OCI-M2 (cell line): ENCODE data around the gene CDIPT.
A peak's percentile ranks its signal among the peaks of the same experiment; 100 is the strongest.

ENCODE experiments used
- DNase-seq: peaks from one replicate; lab custom pipeline; 2025; ENCODE audit not compliant: unreplicated experiment; lab: John Stamatoyannopoulos, UW

CDIPT gene

GRCh38 chr16:29831490-29831889, 31.5 kb downstream of the CDIPT start:
- DNase-seq, result no peak

GRCh38 chr16:29830774-29831173, 32.3 kb downstream of the CDIPT start:
- no peak for DNase-seq

DNA sequence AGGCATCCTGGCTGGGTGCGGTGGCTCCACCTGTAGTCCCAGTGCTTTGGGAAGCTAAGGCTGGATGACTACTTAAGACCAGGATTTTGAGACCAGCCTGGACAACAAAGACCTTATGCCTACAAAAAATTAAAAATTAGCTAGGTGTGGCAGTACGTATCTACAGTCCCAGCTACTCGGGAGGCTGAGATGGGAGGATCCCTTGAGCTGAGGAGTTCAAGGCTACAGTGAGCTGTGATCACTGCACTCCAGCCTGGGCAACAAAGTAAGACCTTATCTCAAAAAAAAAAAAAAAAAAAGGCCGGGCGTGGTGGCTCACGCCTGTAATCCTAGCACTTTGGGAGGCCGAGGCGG, 36.7 kb downstream of the CDIPT start:
- DNase-seq, result no peak

- no peak for DNase-seq
Measured at GRCh38 chr16:29825145-29826044, 37.6 kb downstream of the CDIPT start.

DNA sequence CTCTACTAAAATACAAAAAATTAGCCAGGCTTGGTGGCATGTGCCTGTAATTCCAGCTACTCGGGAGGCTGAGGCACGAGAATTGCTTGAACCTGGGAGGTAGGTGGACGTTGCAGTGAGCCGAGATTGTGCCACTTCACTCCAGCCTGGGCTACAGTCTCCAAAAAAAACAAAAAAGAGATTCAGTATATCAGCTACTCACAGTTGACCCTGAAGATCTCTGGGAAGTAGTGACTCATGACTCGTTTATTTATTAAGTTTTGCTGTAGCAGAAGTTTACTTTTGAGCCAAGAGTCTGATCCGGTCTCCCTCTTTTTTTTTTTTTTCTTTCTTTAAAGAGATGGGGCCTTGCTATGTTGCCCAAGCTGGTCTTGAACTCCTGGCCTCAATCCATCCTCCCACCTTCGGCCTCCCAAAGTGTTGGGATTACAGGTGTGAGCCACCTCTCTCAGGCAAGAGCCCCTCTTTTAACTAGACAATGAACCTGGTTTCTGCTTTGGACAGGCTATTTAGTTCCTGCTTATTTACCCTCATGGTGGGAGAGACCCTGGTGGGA, 38.4 kb downstream of the CDIPT start:
- no peak for DNase-seq

GRCh38 chr16:29821643-29822115, 41.3 kb downstream of the CDIPT start:
- DNase-seq, result no peak

DNA sequence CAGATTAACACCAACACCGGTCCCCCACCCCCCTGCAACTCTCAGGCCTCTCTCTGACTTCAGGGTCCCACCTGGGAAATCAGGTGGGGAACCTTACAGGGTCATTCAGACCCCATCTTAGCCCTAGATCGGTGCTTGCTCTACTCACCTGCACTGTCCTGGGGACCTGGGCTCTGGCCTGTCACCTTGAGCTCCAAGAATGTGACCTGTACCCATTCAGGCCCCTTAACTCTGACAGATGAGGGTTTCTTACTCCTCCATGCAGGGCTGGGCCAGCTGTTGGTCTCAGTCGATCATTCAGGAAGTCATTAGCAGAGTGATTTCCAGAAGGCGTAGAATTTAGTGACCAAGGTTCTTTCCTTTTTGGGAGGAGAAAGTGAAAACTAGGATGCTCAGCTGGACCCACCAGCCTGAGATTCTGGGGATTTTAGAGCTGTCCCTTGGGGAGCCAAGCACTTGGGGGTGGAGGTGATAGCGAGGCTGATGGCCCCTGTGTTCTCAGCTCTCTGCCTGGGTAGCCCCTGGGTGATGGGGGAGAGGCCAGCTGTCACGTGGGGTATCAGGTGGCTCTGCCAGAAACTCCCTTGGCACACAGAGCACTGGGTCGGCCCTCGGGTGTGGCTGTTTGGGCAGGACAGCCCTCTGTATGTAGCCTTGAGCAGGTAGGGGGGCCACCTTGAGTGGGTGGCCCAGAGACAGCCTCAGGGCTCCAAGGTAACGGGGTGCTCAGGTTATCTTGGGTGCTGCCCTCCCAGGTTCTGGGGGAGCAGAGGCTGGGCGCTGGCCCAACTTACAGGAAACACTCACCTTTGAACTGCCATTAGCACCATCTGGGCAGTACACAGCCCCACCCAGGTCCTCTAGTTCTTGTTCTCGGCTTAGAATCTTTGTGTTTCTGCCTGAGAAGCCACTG, 42.0 kb downstream of the CDIPT start:
- DNase-seq, result no peak

- no peak for DNase-seq
Measured at GRCh38 chr16:29820271-29820701, 42.7 kb downstream of the CDIPT start, which contains the start of gene MVP. Gene MVP, plus strand, starts transcription at chr16:29820462. Its CDS starts 10,088 bp downstream, at chr16:29830550.

DNA sequence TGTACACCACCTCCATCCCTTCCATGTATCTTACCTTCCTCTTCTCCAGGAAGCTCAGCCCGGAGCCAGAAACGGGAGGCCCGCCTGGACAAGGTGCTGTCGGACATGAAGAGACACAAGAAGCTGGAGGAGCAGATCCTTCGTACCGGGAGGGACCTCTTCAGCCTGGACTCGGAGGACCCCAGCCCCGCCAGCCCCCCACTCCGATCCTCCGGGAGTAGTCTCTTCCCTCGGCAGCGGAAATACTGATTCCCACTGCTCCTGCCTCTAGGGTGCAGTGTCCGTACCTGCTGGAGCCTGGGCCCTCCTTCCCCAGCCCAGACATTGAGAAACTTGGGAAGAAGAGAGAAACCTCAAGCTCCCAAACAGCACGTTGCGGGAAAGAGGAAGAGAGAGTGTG, 43.5 kb downstream of the CDIPT start:
- no peak for DNase-seq

GRCh38 chr16:29818082-29818481, 44.9 kb downstream of the CDIPT start:
- no peak for DNase-seq

GRCh38 chr16:29816694-29817441, 46.2 kb downstream of the CDIPT start:
- no peak for DNase-seq

DNA sequence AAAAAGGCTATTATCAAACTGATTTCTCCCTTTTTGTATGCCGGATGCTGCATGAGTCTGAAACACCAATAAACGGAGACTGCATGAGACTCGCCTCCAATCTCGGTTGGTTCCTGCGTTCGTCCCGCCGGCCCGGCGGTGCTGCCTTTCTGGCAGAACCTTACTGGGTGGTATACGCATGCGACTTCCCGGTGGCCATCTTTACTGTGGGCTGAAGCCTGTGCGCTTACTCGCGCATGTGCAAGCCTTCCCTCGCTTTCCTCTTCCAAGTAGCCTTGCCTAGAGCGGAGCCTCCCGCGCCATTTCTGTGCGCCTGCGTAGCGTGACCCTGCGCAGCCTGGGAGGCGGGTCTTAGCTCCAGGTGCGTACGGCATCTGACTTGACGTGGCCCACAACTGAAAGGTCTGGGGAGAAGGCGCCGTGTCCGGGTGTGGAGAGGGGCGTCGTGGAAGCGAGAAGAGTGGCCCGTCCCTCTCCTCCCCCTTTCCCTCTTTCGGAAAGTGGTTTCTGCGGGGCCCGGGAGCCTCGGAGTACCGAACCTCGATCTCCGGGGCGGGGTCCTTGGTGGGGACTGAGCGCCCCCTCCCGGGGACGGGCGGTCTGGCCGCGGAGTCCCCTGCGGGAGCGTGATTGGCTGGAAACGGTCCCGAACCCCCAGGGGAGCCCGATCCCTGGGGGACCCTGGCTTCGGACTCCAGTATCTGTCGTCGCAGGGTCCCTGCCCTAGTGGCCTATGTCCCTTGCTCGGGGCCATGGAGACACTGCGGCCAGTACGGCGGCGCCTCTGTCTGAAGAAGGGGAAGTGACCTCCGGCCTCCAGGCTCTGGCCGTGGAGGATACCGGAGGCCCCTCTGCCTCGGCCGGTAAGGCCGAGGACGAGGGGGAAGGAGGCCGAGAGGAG, 47.0 kb downstream of the CDIPT start, which contains the start of gene PAGR1:
Gene PAGR1 (plus strand): TSS at position 360 of the 901 bp plus-strand sequence. CDS start 374 bp downstream, at position 734.
- DNase-seq, result peak; percentile 77

GRCh38 chr16:29815032-29815721, 47.8 kb downstream of the CDIPT start:
- no peak for DNase-seq

GRCh38 chr16:29814592-29814991, 48.4 kb downstream of the CDIPT start:
- DNase-seq, result no peak

DNA sequence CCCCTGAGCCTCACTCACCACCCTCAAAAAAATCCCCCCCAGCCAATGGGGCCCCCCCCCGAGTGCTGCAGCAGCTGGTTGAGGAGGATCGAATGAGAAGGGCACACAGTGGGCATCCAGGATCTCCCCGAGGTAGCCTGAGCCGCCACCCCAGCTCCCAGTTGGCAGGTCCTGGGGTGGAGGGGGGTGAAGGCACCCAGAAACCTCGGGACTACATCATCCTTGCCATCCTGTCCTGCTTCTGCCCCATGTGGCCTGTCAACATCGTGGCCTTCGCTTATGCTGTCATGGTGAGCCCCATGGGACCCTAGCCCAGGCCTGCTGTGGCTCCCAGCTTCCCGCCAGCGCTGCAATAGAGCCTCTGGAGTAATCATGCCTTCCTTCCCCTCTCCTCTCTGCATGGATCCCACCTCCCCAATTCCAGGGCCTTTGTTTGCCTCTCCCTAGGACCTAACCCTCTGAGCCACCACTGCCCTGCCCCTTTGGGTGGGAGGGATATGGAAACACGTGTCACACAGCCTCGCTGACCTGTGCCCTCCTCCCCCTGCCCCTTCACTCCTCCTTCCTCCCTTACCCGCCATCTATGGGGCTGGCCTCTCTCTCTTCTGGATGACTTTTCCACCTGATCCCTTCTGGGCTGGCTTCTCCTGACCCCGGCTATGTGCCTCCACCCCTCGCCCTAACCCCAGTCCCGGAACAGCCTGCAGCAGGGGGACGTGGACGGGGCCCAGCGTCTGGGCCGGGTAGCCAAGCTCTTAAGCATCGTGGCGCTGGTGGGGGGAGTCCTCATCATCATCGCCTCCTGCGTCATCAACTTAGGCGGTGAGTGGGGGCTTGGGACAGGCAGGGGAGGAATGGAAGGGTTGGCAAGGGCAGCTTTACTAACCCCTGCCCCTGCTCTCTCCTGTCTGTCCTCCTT, 49.1 kb downstream of the CDIPT start:
- no peak for DNase-seq

- DNase-seq, result no peak
Measured at GRCh38 chr16:29812754-29813643, 50.0 kb downstream of the CDIPT start.
